Endothelial cell of umbilical vein (primary cell): Measurements from ENCODE around the gene DPP10. TPM values are rescaled to one million over a fixed set of nuclear protein-coding genes. Genes with fewer than 3 reads are reported as not detected.

Experiments
- BruUV-seq: library from RNA; stranded (reverse); fragments of 400-500 nt; replicated peaks from 2 replicates; lab custom pipeline; 2021; lab: Mats Ljungman, UMichigan
- CTCF ChIA-PET: fragments of 300-600, 350-600 bp; sonication (Branson Sonifier 250); formaldehyde crosslinking; loops from one replicate; lab custom pipeline; 2021; ENCODE audit warnings: antibody characterized with exemption, inconsistent platforms; lab: Charles Lee
- POLR2A ChIA-PET: fragments of 300-600, 350-600 bp; sonication (Branson Sonifier 250); formaldehyde crosslinking; loops from one replicate; lab custom pipeline; 2021; ENCODE audit warnings: antibody characterized with exemption, inconsistent platforms; lab: Charles Lee
- DNase-seq: peaks from one replicate; pipeline ENCODE4 v3.0.0-alpha.2; 2011; ENCODE audit warnings: low read depth, low spot score
- FAIRE-seq: peaks from 2 replicates; lab custom pipeline; 2011; peaks lifted over from hg19 to GRCh38; lab: Jason Lieb, UNC
- H2AFZ ChIP-seq: 2 replicates; pipeline ENCODE4 v1.6.0; 2012; ENCODE audit warnings: low read depth, low read length, control low read depth, inconsistent platforms
- H3K27ac ChIP-seq: 2 replicates; pipeline ENCODE4 v1.5.1; 2011; ENCODE audit warnings: low read depth, mild to moderate bottlenecking, control low read depth, low read length, moderate library complexity; ENCODE audit not compliant: insufficient read depth
- H3K27me3 ChIP-seq, 2 experiments: 2 replicates each; pipeline versions ENCODE4 v1.6.0 to v1.6.1; 2011; ENCODE audit warnings: low read length in 2 of 2, mixed read lengths in 1 of 2; ENCODE audit not compliant: control insufficient read depth in 2 of 2, insufficient read depth in 2 of 2
- H3K36me3 ChIP-seq, 2 experiments: 2 replicates in 1 of 2; 3 replicates in 1 of 2; pipeline ENCODE4 v1.5.1; 2011; ENCODE audit warnings: low read length in 2 of 2, mild to moderate bottlenecking in 1 of 2, moderate library complexity in 1 of 2; ENCODE audit not compliant: control insufficient read depth in 2 of 2, insufficient read depth in 2 of 2; ENCODE audit errors: extremely low read depth in 1 of 2
- H3K4me1 ChIP-seq: 3 replicates; pipeline ENCODE4 v1.5.1; 2011; ENCODE audit warnings: mild to moderate bottlenecking, low read length; ENCODE audit not compliant: control insufficient read depth, insufficient read depth; ENCODE audit errors: extremely low read depth
- H3K4me2 ChIP-seq: 2 replicates; pipeline ENCODE4 v1.6.1; 2011; ENCODE audit warnings: low read length, control low read depth, mixed read lengths; ENCODE audit not compliant: insufficient read depth
- H3K4me3 ChIP-seq, 3 experiments: fragments of 200-600 bp in 1 of 3; sonication (generic), shearing (Covaris generic) in 1 of 3; replicated peaks in 1 of 3; 2 replicates each; pipeline ENCODE4 v1.5.1; 2011 to 2016; ENCODE audit warnings: control low read depth in 3 of 3, low read length in 3 of 3, mild to moderate bottlenecking in 2 of 3, inconsistent platforms in 1 of 3, low read depth in 1 of 3, moderate library complexity in 1 of 3; ENCODE audit not compliant: insufficient read depth in 1 of 3
- H3K79me2 ChIP-seq: 2 replicates; pipeline ENCODE4 v1.6.0; 2012; ENCODE audit warnings: low read length, inconsistent platforms; ENCODE audit not compliant: control insufficient read depth, insufficient read depth
- H3K9ac ChIP-seq: replicated peaks from 2 replicates; pipeline ENCODE3; 2011; ENCODE audit warnings: low read length, control low read depth; ENCODE audit not compliant: insufficient read depth; ENCODE audit errors: extremely low read depth
- H3K9me1 ChIP-seq: replicated peaks from 3 replicates; pipeline ENCODE4 v1.6.0; 2011; ENCODE audit warnings: mild to moderate bottlenecking, low read length; ENCODE audit not compliant: control insufficient read depth, insufficient read depth; ENCODE audit errors: extremely low read depth
- H3K9me3 ChIP-seq: replicated peaks from 2 replicates; pipeline ENCODE4 v1.5.1; 2012; ENCODE audit warnings: low read length, inconsistent platforms; ENCODE audit not compliant: control insufficient read depth, insufficient read depth
- H4K20me1 ChIP-seq: replicated peaks from 2 replicates; pipeline ENCODE3; 2011; ENCODE audit warnings: mild to moderate bottlenecking, low read length; ENCODE audit not compliant: control insufficient read depth, insufficient read depth; ENCODE audit errors: extremely low read depth
- CTCF ChIP-seq, 2 donors: IDR thresholded peaks; 1 replicate in 1 of 2; 2 replicates in 1 of 2; pipeline ENCODE4 v1.5.1; 2011; ENCODE audit warnings: low read length in 2 of 2, mild to moderate bottlenecking in 2 of 2, moderate library complexity in 2 of 2, control low read depth in 1 of 2, inconsistent platforms in 1 of 2, low read depth in 1 of 2; ENCODE audit not compliant: insufficient read depth in 1 of 2; ENCODE audit errors: extremely low read depth in 1 of 2
- EZH2 ChIP-seq: IDR thresholded peaks from 2 replicates; pipeline ENCODE4 v1.6.1; 2012; ENCODE audit warnings: borderline replicate concordance, low read depth, mild to moderate bottlenecking, moderate library complexity, low read length, inconsistent platforms; ENCODE audit not compliant: severe bottlenecking
- FOS ChIP-seq: IDR thresholded peaks from 2 replicates; pipeline ENCODE4 v1.6.1; 2011; ENCODE audit warnings: mild to moderate bottlenecking, low read length, moderate library complexity, borderline replicate concordance; ENCODE audit not compliant: insufficient read depth
- GATA2 ChIP-seq: IDR thresholded peaks from 2 replicates; pipeline ENCODE4 v1.7.0; 2011; ENCODE audit warnings: low read depth, mild to moderate bottlenecking, moderate library complexity, mixed read lengths, low read length; ENCODE audit not compliant: insufficient read length, insufficient read depth
- JUN ChIP-seq: IDR thresholded peaks from 2 replicates; pipeline ENCODE4 v1.6.1; 2011; ENCODE audit warnings: borderline replicate concordance, low read depth; ENCODE audit not compliant: insufficient read length, insufficient read depth
- MYC ChIP-seq: IDR thresholded peaks from one replicate; pipeline ENCODE4 v1.6.1; 2011; ENCODE audit warnings: mild to moderate bottlenecking, low read depth, low read length
- POLR2A ChIP-seq: IDR thresholded peaks from 2 replicates; pipeline ENCODE4 v1.6.1; 2012; ENCODE audit warnings: low read depth, mild to moderate bottlenecking, control low read depth, low read length
- POLR2AphosphoS5 ChIP-seq: IDR thresholded peaks from 2 replicates; pipeline ENCODE4 v1.6.1; 2012; ENCODE audit warnings: low read depth, mild to moderate bottlenecking, control low read depth, low read length, moderate library complexity; ENCODE audit not compliant: insufficient read depth
- dilution Hi-C: fragments of 300-500 bp; cut with MboI; formaldehyde crosslinking; loops from one replicate; pipeline ENCODE4 v1.15.0; 2019; ENCODE audit warnings: low sequenced_read_pairs; ENCODE audit not compliant: extremely low pct_ligation_motif_present
- intact Hi-C: fragments of 100-400 bp; cut with micrococcal nuclease; formaldehyde crosslinking; loops from one replicate; pipeline ENCODE4 v1.10.0; 2022
- polyA plus RNA-seq, 4 experiments: library from polyadenylated mRNA; depleted of rRNA in 3 of 4; stranded (reverse) in 3 of 4; unstranded in 1 of 4; fragments of >200 nt; gene quantifications; 2 replicates each; pipeline versions ENCODE4 v1.2.1 to v1.2.3, GENCODE V29; 2011 to 2012; ENCODE audit warnings: missing spikeins in 1 of 4
- total RNA-seq: library from RNA; stranded (reverse); gene quantifications from 2 replicates; pipeline ENCODE4 v1.2.3, GENCODE V29; 2021
- TF ChIP-seq, protein P1 (sequence below): IDR thresholded peaks from 2 replicates; pipeline ENCODE4 v1.6.1; 2011; ENCODE audit not compliant: insufficient read depth, insufficient read length

Gene DPP10
- total and polyA plus RNA-seq, 2 donors (not counting 3 experiments of a cell fraction or from before 2014, with no cell fraction given) = not detected

DNA sequence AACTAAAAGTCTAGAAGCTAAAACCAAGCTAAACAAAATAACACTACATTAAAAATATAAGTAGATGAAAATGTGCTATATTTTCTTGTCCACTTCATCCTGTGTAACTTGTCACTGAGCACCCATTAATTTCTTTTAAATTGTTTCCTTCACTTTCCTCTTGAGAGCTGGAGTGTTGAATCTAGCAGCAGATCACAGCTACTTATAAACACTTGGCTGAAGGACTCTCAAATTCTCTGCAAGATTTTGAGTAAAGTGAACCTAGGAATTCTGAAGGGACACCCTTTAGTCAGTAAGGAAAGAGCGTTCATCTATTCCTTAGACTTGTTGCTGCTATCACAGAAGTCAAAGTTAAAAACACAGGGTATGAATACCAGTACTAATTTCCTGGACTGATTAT is 1163.9 kb downstream of the DPP10 start:
- intact Hi-C loops (no loop called here), dilution Hi-C loops (no loop called here)
- H3K4me1 ChIP-seq = no peaks in the 10 kb centered on the region
- H3K9me1 ChIP-seq = no peaks in the 10 kb centered on the region
- H3K79me2 ChIP-seq = no peaks in the 10 kb centered on the region
- no peak overlapping the region for H3K4me3 ChIP-seq
- H4K20me1 ChIP-seq = no peaks in the 10 kb centered on the region
- no peaks in the 10 kb centered on the region for H3K36me3 ChIP-seq
- no peak overlapping the region for H3K4me2 ChIP-seq
- no peak overlapping the region for H3K9ac ChIP-seq
- no peak for FAIRE-seq
- ChIA-PET POLR2A (no interaction called here), CTCF (no interaction called here)
- H2AFZ ChIP-seq = no peak overlapping the region
- TF ChIP-seq EZH2 (no peak), POLR2A (no peak)
- no peaks in the 10 kb centered on the region for H3K9me3 ChIP-seq
- H3K27ac ChIP-seq = no peak overlapping the region
- DNase-seq = no peak
- no peaks in the 10 kb centered on the region for H3K27me3 ChIP-seq
- no TSS peak for BruUV-seq

DNA sequence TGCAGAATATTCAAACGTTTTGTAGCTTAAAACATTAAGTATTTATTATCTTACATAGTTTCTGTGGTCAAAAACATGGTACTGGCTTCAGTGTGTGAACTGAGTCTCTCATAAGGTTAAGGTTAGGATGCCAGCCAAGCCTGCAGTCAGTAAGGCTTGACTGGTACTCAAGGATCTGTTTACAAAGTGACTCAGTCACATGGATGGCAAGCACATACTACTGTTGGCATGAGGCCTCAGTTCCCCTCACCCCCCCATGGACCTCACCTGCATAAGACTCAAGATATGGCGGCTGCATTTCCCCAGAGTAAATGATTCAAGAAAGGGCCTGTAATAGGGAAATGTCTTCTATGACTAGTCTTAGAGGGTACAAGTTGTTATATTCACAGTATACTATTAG is 1167.5 kb downstream of the DPP10 start:
- Histone ChIP-seq H3K36me3 (no peaks in the 10 kb centered on the region), H3K4me3 (no peak overlapping the region), H3K79me2 (no peaks in the 10 kb centered on the region), H4K20me1 (no peaks in the 10 kb centered on the region), H3K27ac (no peak overlapping the region), H3K4me1 (no peaks in the 10 kb centered on the region), H2AFZ (no peak overlapping the region), H3K9me1 (no peaks in the 10 kb centered on the region), H3K9me3 (no peaks in the 10 kb centered on the region), H3K4me2 (no peak overlapping the region), H3K9ac (no peak overlapping the region), H3K27me3 (no peaks in the 10 kb centered on the region)
- FAIRE-seq (no peak), DNase-seq (no peak)
- TF ChIP-seq EZH2 (no peak), POLR2AphosphoS5 (no peak), MYC (no peak), GATA2 (no peak), JUN (no peak), CTCF (IDR thresholded peaks at IDR 0.05; ENCODE audit: extremely low read depth in 1 of 2, insufficient read depth in 1 of 2, low read depth in 1 of 2, low read length in 2 of 2) (no peak), FOS (no peak), POLR2A (no peak)
- TF ChIP-seq, protein P1, sequence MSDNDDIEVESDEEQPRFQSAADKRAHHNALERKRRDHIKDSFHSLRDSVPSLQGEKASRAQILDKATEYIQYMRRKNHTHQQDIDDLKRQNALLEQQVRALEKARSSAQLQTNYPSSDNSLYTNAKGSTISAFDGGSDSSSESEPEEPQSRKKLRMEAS = no peak
- ChIA-PET POLR2A (no interaction called here), CTCF (no interaction called here)
- dilution Hi-C loops (no loop called here), intact Hi-C loops (no loop called here)
- BruUV-seq = no TSS peak
